CD4-positive, alpha-beta T cell treated with Interleukin-21 for 1 hour (primary cell): Measurements from ENCODE around the gene ROBO1.

Experiments used
- DNase-seq: peaks from one replicate; pipeline ENCODE4 v3.0.0-alpha.2; 2020

ROBO1 gene

GRCh38 chr3:79436387-79436786 is 331.4 kb downstream of the ROBO1 start:
- DNase-seq: no peak

- DNase-seq: no peak
Measured at GRCh38 chr3:79427081-79427480, 340.7 kb downstream of the ROBO1 start.

GRCh38 chr3:79424811-79425210 is 343.0 kb downstream of the ROBO1 start:
- DNase-seq: no peak

- no peak for DNase-seq
Measured at GRCh38 chr3:79423417-79423816, 344.4 kb downstream of the ROBO1 start.

GRCh38 chr3:79421273-79421672 is 346.5 kb downstream of the ROBO1 start:
- DNase-seq: no peak

GRCh38 chr3:79418855-79419621 is 348.8 kb downstream of the ROBO1 start:
- DNase-seq: no peak

GRCh38 chr3:79415356-79415755 is 352.4 kb downstream of the ROBO1 start:
- DNase-seq: no peak

GRCh38 chr3:79414806-79415205 is 353.0 kb downstream of the ROBO1 start:
- no peak for DNase-seq

GRCh38 chr3:79414035-79414434 is 353.8 kb downstream of the ROBO1 start:
- no peak for DNase-seq

- DNase-seq: no peak
Measured at GRCh38 chr3:79412537-79412936, 355.3 kb downstream of the ROBO1 start.

- no peak for DNase-seq
Measured at GRCh38 chr3:79410617-79411016, 357.2 kb downstream of the ROBO1 start.

GRCh38 chr3:79410136-79410535 is 357.7 kb downstream of the ROBO1 start:
- DNase-seq: no peak

GRCh38 chr3:79406175-79406574 is 361.6 kb downstream of the ROBO1 start:
- DNase-seq: no peak

- DNase-seq: no peak
Measured at GRCh38 chr3:79405183-79405582, 362.6 kb downstream of the ROBO1 start.

GRCh38 chr3:79396595-79396994 is 371.2 kb downstream of the ROBO1 start:
- no peak for DNase-seq

- DNase-seq: no peak
Measured at GRCh38 chr3:79392479-79392878, 375.3 kb downstream of the ROBO1 start.

- no peak for DNase-seq
Measured at GRCh38 chr3:79390352-79390751, 377.4 kb downstream of the ROBO1 start.

GRCh38 chr3:79385211-79385610 is 382.6 kb downstream of the ROBO1 start:
- DNase-seq: no peak

GRCh38 chr3:79383402-79384012 is 384.3 kb downstream of the ROBO1 start:
- no peak for DNase-seq

GRCh38 chr3:79380581-79380980 is 387.2 kb downstream of the ROBO1 start:
- no peak for DNase-seq

- DNase-seq: no peak
Measured at GRCh38 chr3:79378064-79378463, 389.7 kb downstream of the ROBO1 start.

- DNase-seq: no peak
Measured at GRCh38 chr3:79369306-79369705, 398.5 kb downstream of the ROBO1 start.

- no peak for DNase-seq
Measured at GRCh38 chr3:79368403-79368802, 399.4 kb downstream of the ROBO1 start.

GRCh38 chr3:79367803-79368202 is 400.0 kb downstream of the ROBO1 start:
- DNase-seq: no peak

GRCh38 chr3:79367066-79367465 is 400.7 kb downstream of the ROBO1 start:
- DNase-seq: no peak
